ENCODE data around the gene DGLUCY. TPM values are rescaled to one million over a fixed set of nuclear protein-coding genes. Genes with fewer than 3 reads are reported as not detected.
"Not testable (repeated sequence)": the region's sequence is repeated elsewhere in the genome, so short reads cannot be mapped to it uniquely, and the experiment has no call there.

DGLUCY gene
- polyA plus RNA-seq, 2 donors: 18.0 to 26.1 TPM

DNA sequence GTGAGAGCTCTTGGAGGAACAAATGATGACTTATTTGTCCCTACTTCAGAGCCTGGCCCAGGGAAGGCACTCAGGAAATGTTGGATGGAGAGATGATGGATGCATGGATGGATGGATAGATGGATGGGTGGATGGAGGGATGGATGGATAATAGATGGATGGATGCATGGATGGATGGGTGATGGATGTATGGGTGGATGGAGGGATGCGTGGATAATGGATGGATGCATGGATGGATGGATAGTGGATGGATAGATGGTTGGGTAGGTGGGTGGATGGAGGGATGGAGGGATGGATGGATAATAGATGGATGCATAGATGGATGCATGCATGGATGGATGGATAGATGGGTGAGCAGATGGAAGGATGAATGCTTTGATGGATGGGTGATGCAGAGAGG, 107.4 kb downstream of the DGLUCY start:
- no peak overlapping the region for H3K4me3 ChIP-seq (ENCODE audit: low read depth in 1 of 2, low read length in 2 of 2)
- peaks cover 4 to 14% of the 10 kb centered on the region in 2 donors for H3K36me3 ChIP-seq (ENCODE audit: control insufficient read depth in 2 of 2, insufficient read depth in 2 of 2, low read length in 1 of 2)
- H3K27ac ChIP-seq (ENCODE audit: low read depth in 2 of 2, low read length in 1 of 2): peak overlapping the region; percentile 65 to 89
- H3K27me3 ChIP-seq (ENCODE audit: control insufficient read depth in 1 of 2, insufficient read depth in 2 of 2, low read length in 2 of 2): no peaks in the 10 kb centered on the region
- H3K9me3 ChIP-seq (ENCODE audit: control insufficient read depth in 2 of 2, insufficient read depth in 1 of 2, low read depth in 1 of 2, low read length in 1 of 2): no peaks in the 10 kb centered on the region
- peaks cover 2 to 7% of the 10 kb centered on the region in 2 donors for H3K4me1 ChIP-seq (ENCODE audit: control insufficient read depth in 2 of 2, insufficient read depth in 2 of 2, low read length in 1 of 2)
- 97 to 100% methylated on average over 1 of the region's 1 CpG for WGBS, 2 donors

DNA sequence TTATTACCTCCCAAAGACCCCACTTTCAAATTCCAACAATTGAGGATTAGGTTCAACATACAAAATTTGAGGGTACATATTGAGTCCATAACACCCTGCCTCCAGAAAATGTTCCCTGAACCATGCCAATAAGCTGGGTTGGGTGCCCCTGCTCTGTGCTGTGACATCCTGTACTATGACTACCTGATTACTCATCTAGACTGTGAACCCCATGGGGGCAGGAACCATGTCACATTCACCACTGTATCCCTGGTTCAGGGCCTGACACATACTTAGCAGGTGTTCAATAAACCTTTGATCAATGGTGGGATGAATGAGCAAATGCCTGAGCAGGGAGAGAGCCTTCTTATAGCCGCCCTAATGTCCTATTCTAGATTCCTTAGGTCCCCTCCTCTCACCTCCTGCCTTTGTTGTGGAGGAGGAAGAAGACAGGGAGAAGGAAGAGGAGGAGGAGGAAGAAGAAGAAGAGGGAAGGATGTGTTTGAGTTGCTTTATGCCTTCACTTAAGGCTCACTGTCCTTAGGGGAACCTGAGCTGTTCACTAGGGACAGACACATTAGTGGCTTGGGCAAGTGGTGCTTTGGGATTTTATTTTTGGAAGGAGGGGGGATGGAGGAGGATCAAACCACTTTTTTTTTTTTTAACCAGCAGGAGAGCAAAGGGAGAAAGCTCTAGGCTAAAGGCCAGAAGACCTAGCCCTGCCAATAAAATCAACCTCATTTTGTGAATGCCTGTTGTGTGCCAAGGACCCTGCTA, 109.3 kb downstream of the DGLUCY start:
- peak overlapping the region in 1 of 2 donors; percentile 35 for H3K27ac ChIP-seq (ENCODE audit: low read depth in 2 of 2, low read length in 1 of 2)
- H3K4me3 ChIP-seq (ENCODE audit: low read depth in 1 of 2, low read length in 2 of 2): no peak overlapping the region

DNA sequence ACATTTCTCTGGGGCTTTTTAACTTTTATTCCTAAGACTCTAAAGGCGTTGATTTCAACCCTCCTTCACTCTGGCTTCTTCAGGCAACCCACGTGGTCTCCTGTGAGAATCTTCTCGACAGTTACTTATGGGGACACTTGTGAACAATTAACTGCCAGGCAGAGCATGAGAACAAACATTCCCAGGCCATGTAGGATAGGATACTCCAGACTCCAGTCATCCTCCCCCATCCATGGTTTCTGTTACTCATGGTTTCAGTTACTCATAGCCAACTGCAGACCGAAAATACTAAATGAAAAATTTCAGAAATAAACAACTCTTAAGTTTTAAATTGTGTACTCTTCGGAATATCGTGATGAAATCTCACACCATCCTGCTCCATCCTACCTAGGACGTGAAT, 111.2 kb downstream of the DGLUCY start:
- WGBS, 2 donors: 90 to 93% methylated on average over 7 of the region's 7 CpGs
- Histone ChIP-seq H3K4me1 (ENCODE audit: control insufficient read depth in 2 of 2, insufficient read depth in 2 of 2, low read length in 1 of 2) (peaks cover 2 to 3% of the 10 kb centered on the region in 2 donors), H3K36me3 (ENCODE audit: control insufficient read depth in 2 of 2, insufficient read depth in 2 of 2, low read length in 1 of 2) (peaks cover 4 to 10% of the 10 kb centered on the region in 2 donors), H3K27ac (ENCODE audit: low read depth in 2 of 2, low read length in 1 of 2) (no peak overlapping the region), H3K27me3 (ENCODE audit: control insufficient read depth in 1 of 2, insufficient read depth in 2 of 2, low read length in 2 of 2) (no peaks in the 10 kb centered on the region), H3K4me3 (ENCODE audit: low read depth in 1 of 2, low read length in 2 of 2) (no peak overlapping the region), H3K9me3 (ENCODE audit: control insufficient read depth in 2 of 2, insufficient read depth in 1 of 2, low read depth in 1 of 2, low read length in 1 of 2) (no peaks in the 10 kb centered on the region)

More for the DNA sequence above, 109.3 kb downstream of the DGLUCY start:
- 90 to 100% methylated on average over 1 of the region's 1 CpG for WGBS, 2 donors
- no peaks in the 10 kb centered on the region for H3K9me3 ChIP-seq (ENCODE audit: control insufficient read depth in 2 of 2, insufficient read depth in 1 of 2, low read depth in 1 of 2, low read length in 1 of 2)
- H3K36me3 ChIP-seq (ENCODE audit: control insufficient read depth in 2 of 2, insufficient read depth in 2 of 2, low read length in 1 of 2): peaks cover 4 to 8% of the 10 kb centered on the region in 2 donors
- H3K4me1 ChIP-seq (ENCODE audit: control insufficient read depth in 2 of 2, insufficient read depth in 2 of 2, low read length in 1 of 2): peaks cover 2 to 7% of the 10 kb centered on the region in 2 donors
- H3K27me3 ChIP-seq (ENCODE audit: control insufficient read depth in 1 of 2, insufficient read depth in 2 of 2, low read length in 2 of 2): no peaks in the 10 kb centered on the region

DNA sequence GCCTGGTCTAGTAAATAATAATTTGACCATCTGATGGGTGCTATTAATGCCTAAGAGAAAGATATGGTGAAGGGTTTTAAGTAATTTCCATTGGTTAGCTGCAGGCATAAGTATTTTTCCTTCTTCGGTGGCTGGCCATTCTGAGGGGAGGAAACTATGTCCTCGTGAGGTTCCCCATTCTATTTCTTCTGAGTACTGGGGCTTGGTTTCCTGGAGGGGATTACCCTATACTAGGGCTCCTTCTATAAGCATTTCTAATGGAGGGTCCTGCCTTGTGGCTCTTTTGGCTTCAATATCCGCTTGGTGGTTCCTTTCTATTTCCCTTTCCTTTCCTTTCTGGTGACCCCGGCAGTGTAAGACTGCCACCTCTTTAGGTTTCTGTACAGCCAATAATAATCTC, 112.5 kb downstream of the DGLUCY start:
- not testable (repeated sequence) for H3K27ac ChIP-seq (ENCODE audit: low read depth in 2 of 2, low read length in 1 of 2); H3K4me3 ChIP-seq (ENCODE audit: low read depth in 1 of 2, low read length in 2 of 2); H3K9me3 ChIP-seq (ENCODE audit: control insufficient read depth in 2 of 2, insufficient read depth in 1 of 2, low read depth in 1 of 2, low read length in 1 of 2); H3K4me1 ChIP-seq (ENCODE audit: control insufficient read depth in 2 of 2, insufficient read depth in 2 of 2, low read length in 1 of 2); H3K27me3 ChIP-seq (ENCODE audit: control insufficient read depth in 1 of 2, insufficient read depth in 2 of 2, low read length in 2 of 2)
- 79 to 85% methylated on average over 4 of the region's 4 CpGs for WGBS, 2 donors
- H3K36me3 ChIP-seq (ENCODE audit: control insufficient read depth in 2 of 2, insufficient read depth in 2 of 2, low read length in 1 of 2): peaks cover 4 to 10% of the 10 kb centered on the region in 2 donors

DNA sequence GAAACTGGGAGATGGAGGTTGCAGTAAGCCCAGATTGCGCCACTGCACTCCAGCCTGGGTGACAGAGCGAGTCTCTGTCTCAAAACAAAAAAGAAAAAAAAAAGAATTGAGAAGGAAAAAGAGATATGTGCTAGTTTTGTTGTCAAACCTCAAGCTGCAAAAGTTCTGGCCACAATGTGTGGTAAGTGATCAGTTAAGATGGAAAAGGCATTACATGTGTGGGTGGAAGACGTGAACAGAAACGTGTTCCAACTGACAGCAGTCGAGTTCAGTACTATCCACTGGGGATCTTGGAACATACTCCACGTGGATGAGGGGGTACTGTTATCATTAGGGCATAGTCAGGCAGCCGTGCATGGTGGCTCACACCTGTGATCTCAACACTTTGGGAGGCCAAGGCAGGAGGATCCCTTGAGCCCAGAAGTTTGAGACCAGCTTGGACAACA, 113.3 kb downstream of the DGLUCY start:
- Histone ChIP-seq H3K27me3 (ENCODE audit: control insufficient read depth in 1 of 2, insufficient read depth in 2 of 2, low read length in 2 of 2) (no peaks in the 10 kb centered on the region), H3K4me1 (ENCODE audit: control insufficient read depth in 2 of 2, insufficient read depth in 2 of 2, low read length in 1 of 2) (peaks cover 2 to 3% of the 10 kb centered on the region in 2 donors), H3K36me3 (ENCODE audit: control insufficient read depth in 2 of 2, insufficient read depth in 2 of 2, low read length in 1 of 2) (peaks cover 4 to 6% of the 10 kb centered on the region in 2 donors), H3K9me3 (ENCODE audit: control insufficient read depth in 2 of 2, insufficient read depth in 1 of 2, low read depth in 1 of 2, low read length in 1 of 2) (no peaks in the 10 kb centered on the region), H3K4me3 (ENCODE audit: low read depth in 1 of 2, low read length in 2 of 2) (no peak overlapping the region), H3K27ac (ENCODE audit: low read depth in 2 of 2, low read length in 1 of 2) (peak overlapping the region in 1 of 2 donors; percentile 19)
- WGBS, 2 donors: 62 to 70% methylated on average over 7 of the region's 7 CpGs

DNA sequence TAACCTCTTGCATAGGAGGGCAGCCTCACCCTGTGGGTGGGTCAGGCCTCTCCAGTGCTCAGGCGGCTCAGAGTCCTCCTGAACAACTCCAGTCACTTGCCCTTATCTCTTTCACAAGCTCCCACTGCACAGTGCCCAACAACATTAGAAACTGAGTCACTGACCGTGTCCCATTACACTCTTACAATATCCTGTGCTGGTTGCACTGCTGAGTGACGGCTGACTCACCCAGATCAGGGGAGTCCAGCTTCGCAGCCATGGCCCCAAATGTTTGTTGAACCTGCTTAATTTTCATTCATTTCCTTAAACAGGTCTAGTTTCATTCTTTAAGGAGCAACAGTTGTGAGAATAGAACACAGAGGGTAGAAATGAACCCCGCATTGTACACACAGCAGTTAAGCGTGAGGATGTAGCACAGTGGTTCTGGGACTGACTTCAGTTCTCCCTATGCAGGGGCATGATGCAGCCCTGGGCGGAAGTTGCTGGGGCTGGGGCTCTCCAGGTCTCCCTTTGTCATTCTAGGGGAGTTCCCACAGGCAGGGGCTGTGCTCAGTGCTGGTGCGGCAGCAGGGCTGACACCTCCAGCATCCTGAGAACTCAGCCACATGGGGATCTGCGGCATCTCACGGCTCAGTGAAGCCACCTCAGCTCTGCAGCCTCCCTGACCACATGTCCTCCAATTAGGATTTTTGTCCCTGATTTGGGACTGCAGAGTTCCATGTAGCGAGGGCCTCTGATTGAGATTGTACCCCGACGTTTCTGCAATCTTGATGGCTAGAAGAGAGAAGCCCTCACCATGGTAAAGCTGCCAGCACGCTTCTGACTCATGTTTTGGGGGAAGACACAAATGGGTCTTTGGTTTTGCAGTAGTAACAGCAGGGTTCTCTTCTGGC, 114.5 kb downstream of the DGLUCY start:
- H3K4me3 ChIP-seq (ENCODE audit: low read depth in 1 of 2, low read length in 2 of 2): no peak overlapping the region
- 77 to 80% methylated on average over 14 of the region's 14 CpGs for WGBS, 2 donors
- H3K36me3 ChIP-seq (ENCODE audit: control insufficient read depth in 2 of 2, insufficient read depth in 2 of 2, low read length in 1 of 2): peaks cover 4 to 6% of the 10 kb centered on the region in 2 donors
- no peaks in the 10 kb centered on the region for H3K27me3 ChIP-seq (ENCODE audit: control insufficient read depth in 1 of 2, insufficient read depth in 2 of 2, low read length in 2 of 2)
- H3K9me3 ChIP-seq (ENCODE audit: control insufficient read depth in 2 of 2, insufficient read depth in 1 of 2, low read depth in 1 of 2, low read length in 1 of 2): no peaks in the 10 kb centered on the region
- peak overlapping the region in 1 of 2 donors; percentile 28 for H3K27ac ChIP-seq (ENCODE audit: low read depth in 2 of 2, low read length in 1 of 2)
- peaks cover 2 to 5% of the 10 kb centered on the region in 2 donors for H3K4me1 ChIP-seq (ENCODE audit: control insufficient read depth in 2 of 2, insufficient read depth in 2 of 2, low read length in 1 of 2)

DNA sequence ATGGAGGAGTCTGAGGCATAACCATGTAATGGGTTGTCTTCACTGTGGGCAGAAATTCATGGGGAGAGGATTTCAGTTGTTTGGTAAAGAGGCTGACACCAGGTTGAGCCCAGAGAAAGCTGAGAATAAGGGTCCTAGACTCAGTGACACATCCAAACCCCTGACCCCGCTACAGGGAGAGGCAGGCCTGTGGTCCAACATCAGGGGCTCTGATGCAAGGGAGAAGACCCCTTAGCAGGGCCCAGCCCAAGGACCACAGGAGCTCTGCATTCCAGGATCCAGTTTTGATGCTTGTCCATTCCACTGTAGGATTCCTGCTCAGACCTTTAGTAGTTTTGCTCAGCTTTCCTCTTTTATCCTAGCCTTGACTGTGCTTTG, 115.1 kb downstream of the DGLUCY start:
- peaks cover 0 to 7% of the 10 kb centered on the region in 2 donors for H3K36me3 ChIP-seq (ENCODE audit: control insufficient read depth in 2 of 2, insufficient read depth in 2 of 2, low read length in 1 of 2)

DNA sequence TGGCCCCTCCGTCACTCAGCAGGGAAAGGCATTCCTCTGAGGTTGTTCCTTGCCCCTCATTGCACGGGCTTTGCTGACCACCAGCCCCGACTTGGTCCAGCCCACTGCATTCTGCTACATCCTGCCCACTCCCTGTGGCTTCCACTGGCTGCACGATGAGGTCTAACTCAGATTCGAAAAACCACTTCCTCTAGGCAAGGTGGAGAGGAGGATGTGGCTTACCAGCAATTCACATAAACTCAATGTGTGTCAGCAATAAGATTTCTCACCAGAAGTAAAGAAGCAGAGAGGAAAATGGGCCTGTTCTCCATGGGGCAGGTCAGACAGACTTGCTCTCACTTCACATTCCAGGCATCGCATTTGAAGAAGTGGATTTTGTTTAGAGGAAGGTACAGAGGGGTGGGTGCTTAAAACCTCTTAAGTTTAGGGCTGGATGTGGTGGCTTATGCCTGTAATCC, 115.9 kb downstream of the DGLUCY start:
- Histone ChIP-seq H3K4me3 (ENCODE audit: low read depth in 1 of 2, low read length in 2 of 2) (no peak overlapping the region), H3K9me3 (ENCODE audit: control insufficient read depth in 2 of 2, insufficient read depth in 1 of 2, low read depth in 1 of 2, low read length in 1 of 2) (peaks cover 0 to 1% of the 10 kb centered on the region in 2 donors), H3K27me3 (ENCODE audit: control insufficient read depth in 1 of 2, insufficient read depth in 2 of 2, low read length in 2 of 2) (no peaks in the 10 kb centered on the region), H3K36me3 (ENCODE audit: control insufficient read depth in 2 of 2, insufficient read depth in 2 of 2, low read length in 1 of 2) (peaks cover 0 to 8% of the 10 kb centered on the region in 2 donors), H3K4me1 (ENCODE audit: control insufficient read depth in 2 of 2, insufficient read depth in 2 of 2, low read length in 1 of 2) (peaks cover 2 to 5% of the 10 kb centered on the region in 2 donors), H3K27ac (ENCODE audit: low read depth in 2 of 2, low read length in 1 of 2) (peak overlapping the region in 1 of 2 donors; percentile 37)
- WGBS, 2 donors: 74 to 77% methylated on average over 6 of the region's 6 CpGs

More for the DNA sequence above, 115.1 kb downstream of the DGLUCY start:
- H3K4me1 ChIP-seq (ENCODE audit: control insufficient read depth in 2 of 2, insufficient read depth in 2 of 2, low read length in 1 of 2): peaks cover 4 to 5% of the 10 kb centered on the region in 2 donors
- no peak overlapping the region for H3K4me3 ChIP-seq (ENCODE audit: low read depth in 1 of 2, low read length in 2 of 2)
- WGBS, 2 donors: 87 to 94% methylated on average over 1 of the region's 1 CpG
- no peaks in the 10 kb centered on the region for H3K9me3 ChIP-seq (ENCODE audit: control insufficient read depth in 2 of 2, insufficient read depth in 1 of 2, low read depth in 1 of 2, low read length in 1 of 2)
- no peaks in the 10 kb centered on the region for H3K27me3 ChIP-seq (ENCODE audit: control insufficient read depth in 1 of 2, insufficient read depth in 2 of 2, low read length in 2 of 2)
- H3K27ac ChIP-seq (ENCODE audit: low read depth in 2 of 2, low read length in 1 of 2): no peak overlapping the region

DNA sequence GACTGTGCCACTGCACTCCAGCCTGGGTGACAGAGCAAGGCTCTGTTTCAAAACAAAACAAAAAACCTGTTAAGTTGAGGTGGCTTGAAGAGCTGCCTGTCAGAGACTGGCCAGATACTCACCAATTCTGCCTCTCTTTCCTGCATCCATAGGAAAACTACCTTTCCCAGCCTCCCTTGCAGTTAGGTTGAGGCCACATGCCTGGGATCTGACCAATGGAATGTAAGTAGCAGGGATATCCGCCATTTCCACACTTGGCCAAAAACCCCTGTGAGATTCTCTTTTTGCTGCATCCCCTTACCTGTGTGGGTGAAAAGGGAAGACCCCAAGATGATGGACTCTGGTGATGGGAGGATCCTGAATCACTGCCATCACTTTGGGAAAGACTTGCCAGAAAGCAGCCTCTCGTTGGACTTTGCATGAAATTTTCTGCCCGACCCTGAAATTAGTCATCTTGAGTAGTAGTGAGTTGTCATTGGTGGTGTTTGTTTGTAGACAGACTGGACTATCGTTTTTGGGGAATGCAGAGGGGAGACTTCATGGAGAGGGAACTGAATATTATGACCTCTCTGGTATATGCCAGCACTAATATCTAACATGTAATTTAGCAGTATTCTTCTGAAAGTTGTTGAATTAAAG, 116.6 kb downstream of the DGLUCY start:
- Histone ChIP-seq H3K27ac (ENCODE audit: low read depth in 2 of 2, low read length in 1 of 2) (peak overlapping the region in 1 of 2 donors; percentile 29), H3K36me3 (ENCODE audit: control insufficient read depth in 2 of 2, insufficient read depth in 2 of 2, low read length in 1 of 2) (peaks cover 0 to 6% of the 10 kb centered on the region in 2 donors), H3K4me3 (ENCODE audit: low read depth in 1 of 2, low read length in 2 of 2) (no peak overlapping the region), H3K4me1 (ENCODE audit: control insufficient read depth in 2 of 2, insufficient read depth in 2 of 2, low read length in 1 of 2) (peaks cover 2 to 5% of the 10 kb centered on the region in 2 donors), H3K9me3 (ENCODE audit: control insufficient read depth in 2 of 2, insufficient read depth in 1 of 2, low read depth in 1 of 2, low read length in 1 of 2) (peaks cover 0 to 2% of the 10 kb centered on the region in 2 donors), H3K27me3 (ENCODE audit: control insufficient read depth in 1 of 2, insufficient read depth in 2 of 2, low read length in 2 of 2) (no peaks in the 10 kb centered on the region)
- 74 to 80% methylated on average over 4 of the region's 4 CpGs for WGBS, 2 donors
